ENCODE measurements around the gene KRT28.
"Not testable (repeated sequence)": the region's sequence is repeated elsewhere in the genome, so short reads cannot be mapped to it uniquely, and the experiment has no call there.

The KRT28 gene

DNA sequence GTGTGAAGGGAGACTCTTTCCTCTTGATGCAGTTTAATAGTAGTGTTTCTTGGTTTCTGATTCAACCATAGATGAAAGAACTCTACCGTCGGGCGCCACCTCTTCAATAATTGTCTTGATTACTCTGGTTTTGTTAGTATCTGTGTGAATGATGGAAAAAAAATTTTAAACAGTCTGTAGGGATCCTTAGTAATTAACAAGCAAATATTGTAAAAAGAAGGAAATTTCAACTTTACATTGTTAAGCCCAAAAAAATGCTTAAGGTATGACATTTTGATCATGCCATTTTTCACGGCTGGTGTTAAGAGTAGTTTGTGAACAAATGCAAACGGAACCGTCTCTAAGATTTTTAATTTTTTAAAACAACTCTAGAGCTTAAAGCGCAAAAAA, 18.6 kb upstream of the KRT28 start:
- DNase-seq, result no peak

DNA sequence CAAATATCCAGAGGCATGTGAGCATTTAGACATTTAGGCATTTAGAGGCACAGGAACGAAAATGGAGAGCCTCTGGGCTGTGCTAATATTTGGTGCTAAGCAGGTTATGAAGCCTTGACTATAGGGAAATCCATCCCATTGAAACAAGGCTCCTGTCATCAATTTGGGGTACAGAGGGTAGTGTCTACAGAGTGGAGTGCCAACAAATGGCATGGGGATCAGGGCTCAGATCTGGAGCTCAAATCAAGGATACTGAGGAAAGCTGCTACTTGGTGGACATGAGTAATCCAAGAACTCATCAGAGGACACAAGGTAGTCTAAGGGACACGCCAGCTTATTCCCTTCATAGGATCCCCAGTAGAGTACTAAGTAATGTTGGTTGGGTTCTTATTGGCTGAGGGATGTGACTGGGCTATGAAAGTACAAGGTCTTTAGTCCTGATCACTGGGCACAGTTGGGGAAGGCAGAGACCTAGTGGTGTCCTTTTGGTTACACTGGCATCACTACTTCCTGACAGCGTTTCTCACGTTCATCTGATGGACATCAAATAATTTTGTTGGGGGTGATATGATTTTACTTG, 17.4 kb upstream of the KRT28 start:
- DNase-seq, result no peak

DNA sequence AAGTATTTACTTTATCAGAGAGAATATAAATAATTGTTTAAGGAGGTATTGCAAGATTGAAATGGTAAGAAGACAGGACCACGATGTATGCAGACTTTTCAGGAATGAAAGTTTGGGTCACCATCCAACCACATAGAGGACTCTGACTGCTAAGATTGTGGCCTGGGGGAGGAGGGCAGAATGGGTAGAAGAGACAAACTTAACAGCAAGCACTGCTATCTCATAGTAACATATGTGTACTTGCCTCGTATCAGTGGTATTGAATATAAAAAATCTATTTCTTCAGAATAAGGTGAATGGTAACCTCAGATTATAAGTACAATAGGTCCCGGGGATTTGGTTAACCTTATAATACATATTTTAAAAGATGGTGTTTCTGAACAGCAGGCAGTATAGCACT, 16.8 kb upstream of the KRT28 start:
- no peak for DNase-seq

DNA sequence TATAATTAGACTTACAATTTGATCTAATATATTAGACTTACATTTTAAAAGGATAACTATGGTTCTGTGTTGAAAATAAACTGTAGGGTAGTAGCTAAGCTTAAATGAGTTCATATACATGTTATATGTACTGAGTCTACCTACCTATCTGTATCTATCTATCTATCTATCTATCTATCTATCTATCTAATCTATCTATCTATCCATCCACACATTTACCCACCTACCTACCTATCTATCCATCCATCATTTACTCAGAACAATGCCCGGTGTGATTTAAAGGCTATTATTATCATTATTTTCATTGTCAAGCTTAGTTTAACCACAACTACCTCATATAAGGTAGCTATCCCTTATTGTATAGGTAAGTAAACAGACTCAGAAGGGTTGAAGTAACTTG, 15.6 kb upstream of the KRT28 start:
- no peak for DNase-seq

DNA sequence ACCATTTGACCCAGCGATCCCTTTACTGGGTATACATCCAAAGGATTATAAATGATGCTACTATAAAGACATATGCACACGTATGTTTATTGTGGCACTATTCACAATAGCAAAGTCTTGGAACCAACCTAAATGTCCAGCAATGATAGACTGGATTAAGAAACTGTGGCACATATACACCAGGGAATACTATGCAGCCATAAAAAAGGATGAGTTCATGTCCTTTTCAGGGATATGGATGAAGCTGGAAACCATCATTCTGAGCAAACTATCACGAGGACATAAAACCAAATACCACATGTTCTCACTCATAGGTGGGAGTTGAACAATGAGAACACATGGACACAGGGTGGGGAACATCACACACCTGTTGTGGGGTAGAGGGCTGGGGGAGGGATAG, 14.9 kb upstream of the KRT28 start:
- not testable (repeated sequence) for DNase-seq

DNA sequence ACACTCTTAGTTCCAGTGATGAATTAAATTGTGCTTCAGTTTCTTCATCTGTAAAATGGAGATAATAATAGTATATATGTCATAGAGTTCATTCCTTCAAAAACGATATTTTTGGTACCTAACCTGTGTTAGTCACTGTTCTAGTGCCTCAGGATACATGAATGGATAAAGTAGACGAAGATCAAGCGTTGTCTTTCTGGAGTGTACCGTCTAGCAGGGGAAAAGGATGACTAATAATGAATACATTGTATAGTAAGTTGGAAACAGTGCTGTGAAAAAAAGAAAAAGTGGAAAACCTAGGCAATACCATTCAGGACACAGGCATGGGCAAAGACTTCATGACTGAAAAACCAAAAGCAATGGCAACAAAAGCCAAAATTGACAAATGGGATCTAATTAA, 14.0 kb upstream of the KRT28 start:
- DNase-seq, result no peak

DNA sequence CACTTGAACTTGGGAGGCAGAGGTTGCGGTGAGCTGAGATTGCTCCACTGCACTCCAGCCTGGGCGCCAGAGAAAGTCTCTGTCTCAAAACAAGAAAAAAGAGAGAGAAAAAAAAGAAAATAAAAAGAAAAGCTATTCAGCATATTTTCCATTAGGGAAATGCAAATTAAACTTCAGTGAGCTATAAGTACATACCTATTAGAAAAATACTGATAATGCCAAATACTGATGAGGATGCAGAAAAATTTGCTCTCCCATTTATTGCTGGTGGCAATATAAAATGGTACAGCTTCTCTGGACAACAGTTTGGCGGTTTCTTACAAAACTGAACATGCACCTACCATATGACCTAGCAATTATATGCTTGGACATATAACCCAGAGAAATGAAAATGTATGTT, 12.9 kb upstream of the KRT28 start:
- no peak for DNase-seq

DNA sequence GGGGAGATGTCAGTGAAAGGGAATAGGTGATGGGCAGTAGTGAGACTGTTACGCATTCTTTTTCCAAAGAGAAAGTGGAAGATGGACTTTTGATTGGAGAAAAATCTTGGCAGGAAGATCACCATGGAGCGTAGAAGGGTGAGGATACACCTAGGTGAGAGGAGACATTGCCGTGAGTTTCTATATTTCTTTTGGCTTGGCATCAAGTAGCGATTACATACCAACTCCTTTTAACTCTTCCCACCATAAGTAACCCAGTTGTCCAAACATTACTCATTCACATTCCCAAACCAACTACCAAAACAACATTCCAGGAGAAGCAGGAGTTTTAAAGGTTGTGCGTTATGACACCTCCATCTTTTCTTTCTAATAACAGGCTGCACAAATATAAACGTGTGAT, 10.7 kb upstream of the KRT28 start:
- DNase-seq, result no peak

DNA sequence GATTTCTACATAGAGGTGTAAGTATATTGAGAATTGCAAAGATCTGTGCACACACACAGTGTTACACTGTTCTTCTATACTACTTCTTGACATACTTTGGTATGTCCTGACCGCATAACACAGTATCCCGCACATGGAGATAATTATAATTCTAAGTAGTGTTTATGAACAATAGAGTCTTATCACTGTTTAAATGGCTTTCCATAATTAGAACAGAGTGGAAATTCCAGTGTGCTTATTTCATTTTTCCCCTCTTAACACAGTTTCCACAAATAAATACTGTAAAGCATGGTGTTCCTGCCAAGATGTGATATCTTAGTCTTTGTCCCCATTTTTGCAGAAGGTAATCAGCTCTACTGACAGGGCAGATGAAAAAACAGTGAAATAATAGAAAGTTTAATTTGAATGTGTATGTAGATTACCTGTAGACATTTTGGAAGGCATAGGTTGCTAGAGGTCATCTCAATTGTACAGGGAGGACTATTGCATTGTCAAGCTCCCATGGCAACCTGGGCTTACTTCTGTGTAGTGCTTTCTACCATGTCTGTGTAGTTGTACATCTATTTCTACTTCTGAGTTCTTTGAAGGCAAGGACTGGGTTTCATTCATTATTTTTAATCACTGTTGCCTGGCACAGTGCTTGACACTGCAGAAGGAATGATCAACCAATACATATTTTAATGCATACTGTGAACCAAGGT, 10.1 kb upstream of the KRT28 start:
- no peak for DNase-seq

DNA sequence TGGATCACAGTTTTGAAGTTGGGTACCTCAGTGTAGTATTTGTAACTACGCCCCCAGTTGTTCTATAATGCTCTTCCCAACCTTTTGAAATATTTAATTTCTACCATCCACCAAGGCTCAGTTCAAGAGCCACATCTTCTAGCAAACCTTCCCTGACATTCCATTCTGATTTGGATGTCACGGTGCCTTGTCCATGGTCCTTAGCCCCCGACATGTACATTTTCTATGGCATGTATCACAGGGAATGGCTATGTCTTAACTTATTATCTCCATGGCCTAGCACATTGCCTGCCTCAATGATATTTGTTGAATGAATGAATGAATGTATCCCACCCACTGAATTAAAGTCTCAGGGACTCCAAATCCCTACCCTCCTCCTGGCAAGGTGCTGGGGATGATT, 6.4 kb upstream of the KRT28 start:
- no peak for DNase-seq

DNA sequence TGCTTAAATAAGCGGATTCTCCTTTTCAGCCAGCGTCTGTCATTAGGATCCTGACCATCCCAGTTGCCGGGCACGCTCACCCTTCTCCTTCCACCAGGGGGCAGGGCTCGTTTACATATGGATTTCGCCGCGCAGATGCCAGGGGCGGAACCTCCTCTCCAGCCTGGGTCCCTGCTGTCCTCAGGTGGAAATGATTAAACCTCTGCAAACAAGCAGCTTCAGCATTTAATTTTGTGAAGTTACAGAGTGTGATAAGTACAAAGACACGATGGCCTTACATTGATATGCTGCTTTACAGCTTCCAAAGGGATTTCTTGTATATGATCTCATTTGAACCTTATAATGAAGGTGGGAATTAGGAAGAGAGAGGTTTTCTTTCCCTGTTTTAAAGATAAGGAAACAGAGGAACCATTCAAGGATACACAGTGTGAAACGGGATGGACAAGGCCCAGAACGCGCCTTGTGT, 3.9 kb upstream of the KRT28 start:
- DNase-seq, result peak; percentile 62

DNA sequence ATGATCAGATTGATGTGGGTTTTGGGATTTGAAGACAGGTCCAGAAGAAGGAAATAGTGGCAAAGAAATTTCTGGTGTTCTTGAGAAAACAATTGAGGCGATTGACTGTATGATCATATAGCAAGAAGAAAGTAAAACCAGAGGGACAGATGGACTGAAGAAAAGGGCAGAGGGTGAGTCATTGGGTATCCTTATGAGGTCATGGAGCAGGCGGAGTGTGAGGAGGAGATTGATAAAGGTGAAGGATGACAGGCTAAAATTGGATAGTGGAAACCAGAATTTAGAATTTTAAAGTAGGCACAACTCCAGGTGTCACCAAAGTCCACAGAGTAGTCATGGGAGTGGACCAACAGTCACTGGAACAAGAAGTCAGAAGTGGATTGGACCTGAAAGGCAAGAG, 1.4 kb upstream of the KRT28 start:
- DNase-seq, result no peak

DNA sequence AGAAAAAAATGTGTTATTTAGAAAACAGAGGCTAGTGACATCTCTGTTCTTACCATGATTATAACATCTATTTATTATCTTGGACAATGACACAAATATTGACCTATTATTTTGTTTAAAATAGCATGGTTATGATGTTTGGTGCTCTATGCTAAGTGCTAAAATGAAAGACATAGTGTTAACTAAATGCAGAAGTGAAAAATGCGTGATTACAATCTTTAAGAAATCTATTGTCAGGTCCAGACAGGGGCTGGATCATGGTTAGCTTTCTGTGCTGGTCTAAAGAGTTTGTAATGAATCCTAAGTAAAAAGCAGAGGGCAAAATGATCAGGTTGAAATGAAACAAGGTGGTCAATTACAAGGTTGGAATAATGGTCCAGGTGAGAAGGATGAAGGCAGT, 622 bp upstream of the KRT28 start:
- no peak for DNase-seq

DNA sequence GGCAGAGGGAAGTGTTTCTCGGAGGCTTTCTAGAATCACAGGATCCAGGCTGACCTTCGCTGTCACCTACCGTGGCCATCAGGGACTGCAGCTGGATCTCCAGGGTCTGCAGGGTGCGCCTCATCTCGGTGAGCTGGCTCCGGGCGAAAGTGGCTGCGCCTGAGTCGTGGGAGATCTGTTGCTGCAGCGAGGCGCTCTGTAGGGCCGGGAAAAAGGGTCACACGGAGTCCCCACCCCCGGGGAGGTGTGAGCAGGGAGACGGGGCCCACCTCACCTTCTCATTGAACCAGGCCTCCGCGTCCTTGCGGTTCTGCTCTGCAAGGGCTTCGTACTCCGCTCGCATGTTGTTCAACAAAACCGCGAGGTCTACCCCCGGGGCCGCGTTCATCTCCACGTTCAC, 2.9 kb downstream of the KRT28 start:
- DNase-seq, result no peak

DNA sequence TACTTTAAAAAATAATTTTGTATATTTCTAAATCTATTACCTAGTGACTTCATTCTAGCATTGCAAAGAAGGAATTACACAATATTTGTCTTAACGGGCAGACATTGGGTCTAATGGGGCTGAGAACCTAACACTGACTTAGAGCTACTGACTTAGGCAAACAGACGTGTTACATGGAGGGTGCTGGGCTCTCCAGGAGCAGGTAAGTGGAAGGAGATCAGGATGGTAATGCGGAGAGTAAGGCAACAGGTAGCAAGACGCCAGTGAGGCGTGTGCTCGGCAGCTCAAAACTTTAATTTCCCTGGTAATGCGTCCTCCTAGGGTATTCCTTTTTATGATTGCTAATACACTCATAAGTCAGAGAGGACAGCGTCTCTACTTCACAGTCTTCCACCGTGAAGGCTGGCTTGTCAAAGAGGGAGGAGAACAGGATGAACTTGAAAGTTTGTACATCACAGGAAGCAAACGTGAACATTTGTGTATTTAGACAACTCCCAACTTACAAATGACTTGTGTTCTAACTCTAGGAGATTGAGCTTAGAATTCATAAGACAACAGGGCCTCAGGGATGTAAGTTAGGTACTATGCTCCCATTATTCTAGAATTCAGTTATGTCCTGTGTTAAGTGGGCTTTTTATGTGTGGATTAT, 4.6 kb downstream of the KRT28 start:
- DNase-seq, result no peak

DNA sequence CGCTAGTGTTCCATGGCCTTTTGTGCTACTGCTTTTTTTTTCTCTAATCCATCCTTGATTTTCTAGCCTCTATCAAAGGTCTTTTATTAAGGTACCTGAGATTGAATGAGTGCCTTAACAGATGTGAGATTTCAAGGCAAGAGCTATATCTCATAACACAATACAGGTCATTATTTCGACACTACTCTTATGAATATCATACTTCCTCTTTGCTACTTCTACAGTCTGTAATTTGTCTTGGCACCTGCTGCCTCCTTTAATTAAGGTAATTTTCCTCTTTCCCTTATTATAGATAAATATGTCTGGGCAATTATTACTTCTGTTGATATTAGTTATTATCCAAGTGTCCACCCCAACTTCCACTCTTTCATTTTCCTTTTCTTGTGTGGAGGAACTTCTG, 5.3 kb downstream of the KRT28 start:
- DNase-seq, result no peak

DNA sequence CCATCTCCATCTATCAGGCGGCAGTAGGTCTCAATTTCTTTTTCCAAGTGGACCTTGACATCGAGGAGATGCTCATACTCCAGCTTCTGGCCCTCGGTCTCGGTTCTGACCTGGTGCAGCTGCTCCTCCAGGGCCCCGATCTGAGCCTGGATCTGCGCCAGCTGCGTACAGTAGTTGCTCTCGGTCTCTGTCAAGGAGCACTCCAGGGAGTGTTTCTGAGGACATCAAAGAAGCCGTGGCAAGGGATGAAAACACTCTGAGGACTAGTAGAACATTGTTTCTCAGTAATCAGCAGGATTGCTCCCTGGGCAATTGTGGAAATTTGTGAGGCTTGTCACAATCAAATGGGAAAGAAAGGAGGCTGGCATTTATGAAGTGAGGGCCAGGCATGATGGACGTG, 5.9 kb downstream of the KRT28 start:
- DNase-seq, result no peak

DNA sequence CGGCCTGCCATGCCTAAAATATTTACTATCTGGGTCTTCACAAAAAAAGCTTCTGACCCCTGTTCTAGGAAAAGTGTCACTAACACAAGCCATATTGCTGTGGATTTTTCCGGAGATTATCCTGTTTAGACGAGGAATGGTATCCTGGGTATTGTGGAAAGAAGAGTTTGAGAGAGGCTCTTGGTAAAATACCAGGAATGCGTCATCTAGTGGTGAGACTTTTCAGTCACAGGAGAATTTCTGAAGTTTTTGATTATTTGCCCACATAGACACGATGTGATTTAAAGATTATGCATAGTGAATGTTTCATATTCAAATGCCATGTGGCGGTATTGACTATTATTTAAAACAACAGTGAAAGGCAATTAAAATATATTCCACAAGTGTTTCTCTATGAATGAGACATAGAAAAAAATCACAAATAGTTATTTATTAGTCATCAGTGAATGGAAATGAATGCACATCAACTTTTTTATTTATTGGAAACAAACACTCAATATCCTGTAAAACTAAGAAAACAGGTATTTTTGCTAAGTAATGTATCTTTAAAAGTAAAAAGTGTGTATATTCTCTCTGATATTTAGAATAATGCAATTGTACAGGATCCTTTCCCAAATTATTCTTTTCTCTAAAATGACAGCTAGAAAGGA, 7.8 kb downstream of the KRT28 start:
- DNase-seq, result no peak

DNA sequence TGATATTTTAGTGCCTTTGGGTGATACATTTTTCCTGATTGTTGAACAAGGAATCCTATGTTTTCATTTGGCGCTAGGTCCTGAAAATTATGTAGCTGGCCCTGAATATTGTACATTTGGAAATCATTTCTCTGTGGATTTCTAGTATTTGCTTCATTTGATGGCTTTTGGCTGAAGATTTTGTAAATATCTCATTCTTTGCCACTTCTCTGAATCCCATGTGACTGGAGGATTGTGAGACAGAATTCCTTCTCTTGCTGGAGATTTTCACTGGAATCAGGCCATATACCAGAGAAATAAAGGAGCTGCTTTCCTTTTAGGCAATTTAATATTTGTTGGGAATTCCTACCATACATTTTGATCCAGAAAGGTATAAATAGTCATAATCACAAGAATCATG, 8.6 kb downstream of the KRT28 start:
- no peak for DNase-seq

DNA sequence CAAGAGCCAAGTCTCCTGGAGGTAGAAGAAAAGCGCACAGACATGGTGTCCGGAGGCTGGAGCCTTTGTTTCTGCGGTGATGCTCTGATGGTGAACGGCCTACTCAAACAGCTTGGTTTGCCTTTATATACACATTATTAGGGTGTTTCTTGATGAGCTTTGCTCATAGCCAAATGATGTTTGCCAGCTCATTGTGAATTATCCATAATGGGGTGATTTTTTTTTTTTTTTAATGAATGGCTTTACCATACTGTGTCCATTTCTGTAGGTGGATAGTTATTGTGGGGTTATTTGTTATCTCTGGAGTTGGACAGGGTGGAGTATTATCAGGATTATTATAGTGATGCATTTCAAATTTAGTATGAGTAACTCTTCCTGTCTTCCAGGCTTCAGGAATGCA, 17.3 kb downstream of the KRT28 start, which contains the start of gene KRT27:
KRT27 (minus strand) TSS at position 101 of the 400 bp plus-strand sequence; CDS start at position 44, 57 bp downstream.
- DNase-seq, result no peak

DNA sequence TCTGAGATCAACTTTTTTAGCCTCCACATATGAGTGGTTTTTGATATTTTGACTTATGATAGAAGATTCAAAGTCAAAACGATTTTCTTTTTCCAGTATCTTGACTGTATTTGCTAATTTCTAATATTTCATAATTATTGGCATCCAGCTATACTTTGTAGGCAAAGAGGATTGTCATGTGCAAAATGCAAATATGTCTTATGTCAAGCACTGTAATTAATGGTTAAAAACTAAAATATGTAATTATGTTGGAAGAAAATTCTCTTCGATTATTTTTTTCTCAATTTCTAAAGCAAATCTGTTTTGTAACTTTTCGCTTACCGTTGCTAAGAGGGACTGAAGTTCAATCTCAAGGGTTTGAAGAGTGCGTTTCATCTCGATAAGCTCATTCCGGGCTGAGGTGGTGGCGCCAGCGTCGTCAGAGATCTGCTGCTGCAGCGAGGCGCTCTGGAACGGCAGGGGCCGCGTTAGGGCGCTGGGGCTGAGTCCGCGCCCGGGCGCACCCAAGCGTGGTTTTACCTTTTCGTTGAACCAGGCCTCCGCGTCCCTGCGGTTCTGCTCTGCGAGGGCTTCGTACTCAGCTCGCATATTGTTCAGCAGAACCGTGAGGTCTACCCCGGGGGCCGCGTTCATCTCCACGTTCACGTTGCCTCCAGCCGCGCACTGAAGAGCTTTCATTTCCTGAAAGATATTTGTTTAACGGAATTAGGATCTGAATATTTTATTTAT, 20.4 kb downstream of the KRT28 start:
- DNase-seq, result no peak

DNA sequence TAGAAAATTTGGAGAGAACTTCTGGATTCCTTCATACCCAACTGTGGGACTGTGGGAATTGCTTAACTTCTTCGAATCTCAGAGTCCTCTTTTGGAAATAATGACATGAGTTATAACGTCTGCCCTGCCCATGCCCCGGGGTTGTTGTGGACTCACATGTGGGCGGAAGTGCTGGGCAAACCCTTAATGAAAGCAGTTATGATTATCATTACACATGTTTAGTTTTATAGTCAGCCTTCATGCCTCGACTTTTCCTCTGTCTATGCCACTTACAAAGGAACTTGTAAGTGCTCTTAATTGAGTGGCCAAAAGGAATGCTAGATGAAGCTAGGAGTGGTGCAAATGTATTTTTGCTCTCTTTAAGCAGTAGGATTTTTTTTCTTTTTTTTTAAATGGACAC, 21.3 kb downstream of the KRT28 start:
- DNase-seq, result no peak

DNA sequence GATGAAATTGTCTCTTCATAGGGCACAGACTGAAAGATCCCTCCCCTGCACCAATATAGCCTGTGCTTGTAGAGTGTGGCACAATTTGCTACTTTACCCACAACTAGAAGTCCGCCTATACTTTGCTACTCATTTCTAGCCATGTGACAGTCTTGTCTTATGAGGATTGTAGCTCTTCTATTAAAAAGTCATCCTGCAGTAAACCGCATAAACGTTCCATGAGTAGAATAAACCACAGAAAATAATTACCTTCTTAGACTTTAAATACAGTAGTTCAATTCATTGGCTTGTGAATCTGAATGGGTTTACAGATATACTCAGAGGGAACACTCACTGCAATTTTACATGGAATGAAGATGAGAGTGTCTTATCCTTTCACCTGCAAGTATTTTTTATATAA, 21.8 kb downstream of the KRT28 start:
- DNase-seq, result no peak

Data from CD4-positive, alpha-beta T cell treated with Interleukin-4 for 4 hours (primary cell).